ENCODE measurements around the gene EDEM1.
"Not testable (repeated sequence)": the region's sequence is repeated elsewhere in the genome, so short reads cannot be mapped to it uniquely, and the experiment has no call there.

EDEM1 gene

GRCh38 chr3:5144316-5144994 lies 43.1 kb upstream of the EDEM1 start:
- no peak for DNase-seq (ENCODE audit: low read depth)
- no peak overlapping the region for H3K4me3 ChIP-seq (ENCODE audit: low read depth, low read length)
- no peak for TF ChIP-seq CTCF (conservative IDR thresholded peaks at IDR 0.05; ENCODE audit: low read depth, low read length)

- no peak for TF ChIP-seq CTCF (conservative IDR thresholded peaks at IDR 0.05; ENCODE audit: low read depth, low read length)
- DNase-seq (ENCODE audit: low read depth): no peak
- H3K4me3 ChIP-seq (ENCODE audit: low read depth, low read length): no peak overlapping the region
These were observed 42.4 kb upstream of the EDEM1 start for GRCh38 chr3:5145120-5145519.

- H3K4me3 ChIP-seq (ENCODE audit: low read depth, low read length); DNase-seq (ENCODE audit: low read depth): not testable (repeated sequence)
These were observed 40.4 kb upstream of the EDEM1 start for GRCh38 chr3:5147152-5147551.

GRCh38 chr3:5149306-5149880 lies 38.1 kb upstream of the EDEM1 start:
- TF ChIP-seq CTCF (conservative IDR thresholded peaks at IDR 0.05; ENCODE audit: low read depth, low read length): no peak
- no peak for DNase-seq (ENCODE audit: low read depth)
- H3K4me3 ChIP-seq (ENCODE audit: low read depth, low read length): no peak overlapping the region

- no peak for TF ChIP-seq CTCF (conservative IDR thresholded peaks at IDR 0.05; ENCODE audit: low read depth, low read length)
These were observed 35.9 kb upstream of the EDEM1 start for GRCh38 chr3:5151586-5151985.

GRCh38 chr3:5153074-5153473 lies 34.4 kb upstream of the EDEM1 start:
- no peak for TF ChIP-seq CTCF (conservative IDR thresholded peaks at IDR 0.05; ENCODE audit: low read depth, low read length)
- no peak overlapping the region for H3K4me3 ChIP-seq (ENCODE audit: low read depth, low read length)
- DNase-seq (ENCODE audit: low read depth): no peak

More at GRCh38 chr3:5151586-5151985, 35.9 kb upstream of the EDEM1 start:
- no peak for DNase-seq (ENCODE audit: low read depth)
- H3K4me3 ChIP-seq (ENCODE audit: low read depth, low read length): no peak overlapping the region

GRCh38 chr3:5155241-5155640 lies 32.3 kb upstream of the EDEM1 start:
- H3K4me3 ChIP-seq (ENCODE audit: low read depth, low read length): no peak overlapping the region
- no peak for DNase-seq (ENCODE audit: low read depth)
- no peak for TF ChIP-seq CTCF (conservative IDR thresholded peaks at IDR 0.05; ENCODE audit: low read depth, low read length)
